H1 (cell line): ENCODE data around the gene PIK3R1. TPM values are rescaled to one million over a fixed set of nuclear protein-coding genes. Genes with fewer than 3 reads are reported as not detected.

Experiments
- CTCF ChIA-PET: fragments of 300-600 bp; sonication (Branson Sonifier 250); formaldehyde crosslinking; loops from one replicate; lab custom pipeline; 2021; ENCODE audit not compliant: partially characterized antibody; lab: Charles Lee
- POLR2A ChIA-PET: fragments of 300-600 bp; sonication (Branson Sonifier 250); formaldehyde crosslinking; loops from one replicate; lab custom pipeline; 2021; ENCODE audit warnings: inconsistent platforms; ENCODE audit not compliant: partially characterized antibody; lab: Charles Lee
- DNase-seq, 2 experiments: peaks; one replicate each; pipeline versions ENCODE4 v3.0.0 to v3.0.0-alpha.2; 2010 to 2022; ENCODE audit warnings: low spot score in 2 of 2, low read depth in 1 of 2, mixed read lengths in 1 of 2
- FAIRE-seq: peaks from 2 replicates; lab custom pipeline; 2011; peaks lifted over from hg19 to GRCh38; lab: Jason Lieb, UNC
- H2AFZ ChIP-seq: 2 replicates; pipeline ENCODE4 v1.8.1; 2012; ENCODE audit warnings: low read length, inconsistent platforms
- H2AK5ac ChIP-seq: 2 replicates; pipeline ENCODE4 v1.6.1; 2013; ENCODE audit warnings: low read depth, low read length
- H2BK120ac ChIP-seq: replicated peaks from 2 replicates; pipeline ENCODE3; 2013; ENCODE audit warnings: low read depth, low read length, inconsistent platforms
- H2BK12ac ChIP-seq: 2 replicates; pipeline ENCODE4 v1.6.1; 2013; ENCODE audit warnings: low read depth, low read length
- H2BK15ac ChIP-seq: 2 replicates; pipeline ENCODE4 v1.6.1; 2013; ENCODE audit warnings: low read length
- H2BK20ac ChIP-seq: 2 replicates; pipeline ENCODE4 v1.6.1; 2013; ENCODE audit warnings: low read length
- H2BK5ac ChIP-seq: 2 replicates; pipeline ENCODE4 v1.6.1; 2013; ENCODE audit warnings: low read depth, low read length
- H3K14ac ChIP-seq: 2 replicates; pipeline ENCODE4 v1.6.1; 2013; ENCODE audit warnings: inconsistent platforms; ENCODE audit not compliant: insufficient read length
- H3K18ac ChIP-seq: 2 replicates; pipeline ENCODE4 v1.6.1; 2013; ENCODE audit warnings: low read length; ENCODE audit errors: extremely low read depth
- H3K23ac ChIP-seq: 2 replicates; pipeline ENCODE4 v1.6.1; 2013; ENCODE audit warnings: inconsistent platforms; ENCODE audit not compliant: insufficient read length
- H3K23me2 ChIP-seq: 2 replicates; pipeline ENCODE4 v1.6.1; 2013; ENCODE audit warnings: low read depth, low read length
- H3K27ac ChIP-seq: 2 replicates; pipeline ENCODE4 v1.6.1; 2011; ENCODE audit warnings: low read depth, low read length, inconsistent platforms
- H3K27me3 ChIP-seq, 4 experiments: replicated peaks in 1 of 4; 1 replicate in 1 of 4; 2 replicates in 3 of 4; pipeline versions ENCODE4 v1.6.1 to v1.8.1; 2011 to 2013; ENCODE audit warnings: low read length in 3 of 4, mild to moderate bottlenecking in 3 of 4, inconsistent platforms in 2 of 4, mixed read lengths in 2 of 4, moderate library complexity in 1 of 4; ENCODE audit not compliant: control insufficient read depth in 3 of 4, insufficient read depth in 3 of 4; ENCODE audit errors: extremely low read depth in 1 of 4
- H3K36me3 ChIP-seq, 4 experiments: 2 replicates each; pipeline versions ENCODE4 v1.6.1 to v1.8.1; 2011 to 2013; ENCODE audit warnings: mild to moderate bottlenecking in 4 of 4, low read length in 3 of 4, moderate library complexity in 2 of 4, control low read depth in 1 of 4, inconsistent platforms in 1 of 4; ENCODE audit not compliant: insufficient read depth in 4 of 4, control insufficient read depth in 2 of 4
- H3K4ac ChIP-seq: replicated peaks from 2 replicates; pipeline ENCODE3; 2013; ENCODE audit warnings: low read length, low read depth, mixed read lengths, inconsistent platforms; ENCODE audit not compliant: insufficient read length
- H3K4me1 ChIP-seq, 4 experiments: replicated peaks in 1 of 4; 1 replicate in 1 of 4; 2 replicates in 3 of 4; pipeline versions ENCODE4 v1.6.1 to v1.8.1; 2011 to 2013; ENCODE audit warnings: low read length in 3 of 4, inconsistent platforms in 2 of 4, mixed read lengths in 1 of 4; ENCODE audit not compliant: insufficient read depth in 4 of 4, control insufficient read depth in 3 of 4
- H3K4me2 ChIP-seq, 2 experiments: 2 replicates each; pipeline versions ENCODE4 v1.6.1 to v1.8.1; 2011 to 2013; ENCODE audit warnings: low read depth in 2 of 2, low read length in 2 of 2, control low read depth in 1 of 2, inconsistent platforms in 1 of 2, mild to moderate bottlenecking in 1 of 2; ENCODE audit not compliant: insufficient read depth in 1 of 2
- H3K4me3 ChIP-seq, 4 experiments: fragments of 200-600, 300-600 bp in 1 of 4; sonication (generic), shearing (Covaris generic), sonication (Bioruptor Twin) in 1 of 4; 2 replicates each; pipeline versions ENCODE4 v1.5.1 to v1.8.1; 2011 to 2016; ENCODE audit warnings: low read length in 4 of 4, low read depth in 3 of 4, control low read depth in 2 of 4, inconsistent platforms in 2 of 4, mild to moderate bottlenecking in 2 of 4, mixed read lengths in 1 of 4, moderate library complexity in 1 of 4; ENCODE audit not compliant: insufficient read depth in 2 of 4; ENCODE audit errors: extremely low read depth in 1 of 4
- H3K56ac ChIP-seq: replicated peaks from 2 replicates; pipeline ENCODE3; 2013; ENCODE audit warnings: low read depth, mild to moderate bottlenecking, mixed read lengths, low read length, inconsistent platforms; ENCODE audit not compliant: insufficient read length
- H3K79me1 ChIP-seq: 2 replicates; pipeline ENCODE4 v1.6.1; 2013; ENCODE audit warnings: low read depth, low read length, control low read depth
- H3K79me2 ChIP-seq, 2 experiments: 2 replicates each; pipeline versions ENCODE4 v1.6.1 to v1.8.1; 2012 to 2013; ENCODE audit warnings: low read length in 2 of 2, mild to moderate bottlenecking in 2 of 2, inconsistent platforms in 1 of 2; ENCODE audit not compliant: insufficient read depth in 2 of 2, control insufficient read depth in 1 of 2
- H3K9ac ChIP-seq, 4 experiments: replicated peaks in 1 of 4; 1 replicate in 1 of 4; 2 replicates in 3 of 4; pipeline versions ENCODE4 v1.6.1 to v1.8.1; 2011 to 2013; ENCODE audit warnings: low read depth in 3 of 4, low read length in 3 of 4, control low read depth in 2 of 4, mild to moderate bottlenecking in 2 of 4, moderate library complexity in 2 of 4, inconsistent platforms in 1 of 4; ENCODE audit errors: extremely low read depth in 1 of 4
- H3K9me3 ChIP-seq, 2 experiments: 2 replicates each; pipeline versions ENCODE4 v1.6.1 to v1.8.1; 2012 to 2013; ENCODE audit warnings: mild to moderate bottlenecking in 2 of 2, moderate library complexity in 2 of 2, control low read depth in 1 of 2, inconsistent platforms in 1 of 2, low read depth in 1 of 2, low read length in 1 of 2, mixed read lengths in 1 of 2; ENCODE audit not compliant: insufficient read depth in 2 of 2
- H4K20me1 ChIP-seq, 2 experiments: replicated peaks in 1 of 2; 2 replicates each; pipeline versions ENCODE3 to v1.8.1; 2011 to 2013; ENCODE audit warnings: inconsistent platforms in 2 of 2, low read length in 2 of 2, mild to moderate bottlenecking in 1 of 2; ENCODE audit not compliant: insufficient read depth in 2 of 2, control insufficient read depth in 1 of 2
- H4K5ac ChIP-seq: 2 replicates; pipeline ENCODE4 v1.6.1; 2013; ENCODE audit warnings: low read length, low read depth, mixed read lengths, inconsistent platforms; ENCODE audit not compliant: insufficient read length
- H4K8ac ChIP-seq: 2 replicates; pipeline ENCODE4 v1.8.0; 2013; ENCODE audit warnings: mild to moderate bottlenecking, moderate library complexity, low read length, inconsistent platforms; ENCODE audit not compliant: insufficient read depth; ENCODE audit errors: extremely low read depth
- H4K91ac ChIP-seq: replicated peaks from 2 replicates; pipeline ENCODE3; 2013; ENCODE audit warnings: low read length, mixed read lengths, inconsistent platforms; ENCODE audit not compliant: insufficient read length
- BRCA1 ChIP-seq: IDR thresholded peaks from 2 replicates; pipeline ENCODE4 v1.6.1; 2012; ENCODE audit warnings: low read depth, low read length, improper control_type of control experiment
- CBX5 ChIP-seq: fragments of 300-800, 300-1000 bp; sonication (generic); IDR thresholded peaks from 2 replicates; pipeline ENCODE4 v1.7.1; 2016; ENCODE audit warnings: antibody characterized with exemption, low read length, low read depth
- RBBP5 ChIP-seq: IDR thresholded peaks from 2 replicates; pipeline ENCODE4 v1.7.1; 2012; ENCODE audit warnings: low read depth, mild to moderate bottlenecking, inconsistent platforms, low read length, moderate library complexity, borderline replicate concordance
- RFX5 ChIP-seq: IDR thresholded peaks from 2 replicates; pipeline ENCODE4 v1.6.1; 2011; ENCODE audit warnings: low read depth, low read length, improper control_type of control experiment, borderline replicate concordance
- RNF2 ChIP-seq: fragments of 200-900, 300-1000 bp; sonication (generic); IDR thresholded peaks from 2 replicates; pipeline ENCODE4 v1.7.1; 2016; ENCODE audit warnings: borderline replicate concordance, low read depth, mild to moderate bottlenecking, antibody characterized with exemption, low read length; ENCODE audit not compliant: poor library complexity, severe bottlenecking; ENCODE audit errors: missing control alignments
- SIRT6 ChIP-seq: IDR thresholded peaks from one replicate; pipeline ENCODE4 v1.7.1; 2012; ENCODE audit warnings: low read length, inconsistent platforms
- SIX5 ChIP-seq: IDR thresholded peaks from 2 replicates; pipeline ENCODE4 v1.6.1; 2011; ENCODE audit warnings: mild to moderate bottlenecking, low read depth, low read length
- SUZ12 ChIP-seq: fragments of 200-600 bp; sonication (generic); IDR thresholded peaks from 2 replicates; pipeline ENCODE4 v1.6.1; 2012; ENCODE audit warnings: mild to moderate bottlenecking, inconsistent platforms, low read length, moderate library complexity, mixed read lengths
- USF2 ChIP-seq: IDR thresholded peaks from 2 replicates; pipeline ENCODE4 v1.6.1; 2011; ENCODE audit warnings: low read length, improper control_type of control experiment
- WGBS, 2 experiments: shearing (Covaris generic) in 1 of 2; methylation state at CpG; one replicate each; pipeline versions ENCODE4 v1.1.6 to v1.1.7; 2013 to 2015; ENCODE audit warnings: low lambda C conversion rate in 2 of 2, mixed read lengths in 2 of 2, inconsistent platforms in 1 of 2, low coverage in 1 of 2, missing lambda C conversion rate in 1 of 2; ENCODE audit not compliant: insufficient replicate concordance in 2 of 2, insufficient coverage in 1 of 2, insufficient read length in 1 of 2; ENCODE audit errors: extremely low coverage in 1 of 2, missing lambda C conversion rate in 1 of 2; 5-methylcytosine and 5-hydroxymethylcytosine counted together
- polyA plus RNA-seq, 7 experiments: library from polyadenylated mRNA; depleted of rRNA in 3 of 7; stranded (reverse) in 5 of 7; unstranded in 2 of 7; fragments of >200 nt in 5 of 7; fragments of 200-250 nt in 2 of 7; gene quantifications; 1 replicate in 5 of 7; 2 replicates in 1 of 7; 4 replicates in 1 of 7; pipeline versions ENCODE4 v1.2.1 to v1.2.3, GENCODE V29; 2011 to 2013; ENCODE audit warnings: missing spikeins in 2 of 7, mixed read lengths in 2 of 7
- total RNA-seq: library from RNA; stranded (reverse); fragmentation: NEBNext Ultra II Directional; extraction: Animal tissue kit (Norgen Biotek cat#: 25700); gene quantifications from 2 replicates; pipeline ENCODE4 v1.2.1, GENCODE V29; 2021

The PIK3R1 gene
- total and polyA plus RNA-seq, 2 of the 8 experiments (the other 6 are each of a cell fraction or from before 2014, with no cell fraction given), result 2.3 to 13.7 TPM

- Histone ChIP-seq H3K4me1 (peaks cover 0 to 4% (median 0%) of the 10 kb centered on the region in 4 experiments; a peak in 1 of 7 replicates), H3K23ac (no peak overlapping the region), H2BK20ac (no peak overlapping the region), H3K4me2 (no peak overlapping the region; a peak in 1 of 4 replicates), H3K27ac (no peak overlapping the region), H2AK5ac (no peak overlapping the region), H3K4ac (no peak overlapping the region), H4K20me1 (no peaks in the 10 kb centered on the region), H3K79me2 (no peaks in the 10 kb centered on the region), H4K91ac (no peak overlapping the region), H4K5ac (no peak overlapping the region), H3K18ac (no peak overlapping the region), H2BK120ac (no peak overlapping the region), H3K4me3 (no peak overlapping the region), H3K56ac (no peak overlapping the region), H3K27me3 (no peaks in the 10 kb centered on the region), H3K9me3 (no peaks in the 10 kb centered on the region), H3K36me3 (peaks cover 0 to 5% (median 2%) of the 10 kb centered on the region in 4 experiments; a peak in 1 of 8 replicates), H2BK15ac (no peak overlapping the region), H3K79me1 (no peaks in the 10 kb centered on the region), H2BK12ac (no peak overlapping the region), H3K9ac (no peak overlapping the region), H3K14ac (no peak overlapping the region), H2AFZ (no peak overlapping the region), H2BK5ac (no peak overlapping the region), H4K8ac (no peak overlapping the region), H3K23me2 (no peaks in the 10 kb centered on the region)
- DNase-seq, result no peak
- CTCF ChIA-PET, result interaction anchor here (1.0 kb wide), 2 partner anchors 11 to 22 kb away, joined by 4 read pairs; no protein-coding TSS in a partner anchor
- WGBS, 2 experiments, result 90 to 100% methylated on average over 1 to 9 of the region's 9 CpGs
- no peak for FAIRE-seq
- POLR2A ChIA-PET, result no interaction called here
- TF ChIP-seq SIRT6 (no peak), RFX5 (no peak), USF2 (no peak), RNF2 (no peak), SIX5 (no peak), BRCA1 (no peak), SUZ12 (no peak), CBX5 (no peak), RBBP5 (no peak)
These were observed 59.5 kb downstream of the PIK3R1 start for GRCh38 chr5:68274847-68275651.
